GM20000 (cell line): ENCODE data around the gene RIMBP2.

Experiments
- DNase-seq: peaks from one replicate; pipeline ENCODE4 v3.0.0; 2012; ENCODE audit warnings: low spot score
- CTCF ChIP-seq: IDR thresholded peaks from 2 replicates; pipeline ENCODE4 v1.5.1; 2012; ENCODE audit warnings: mild to moderate bottlenecking, control low read depth; ENCODE audit errors: extremely low read depth, missing control alignments

RIMBP2 gene

DNA sequence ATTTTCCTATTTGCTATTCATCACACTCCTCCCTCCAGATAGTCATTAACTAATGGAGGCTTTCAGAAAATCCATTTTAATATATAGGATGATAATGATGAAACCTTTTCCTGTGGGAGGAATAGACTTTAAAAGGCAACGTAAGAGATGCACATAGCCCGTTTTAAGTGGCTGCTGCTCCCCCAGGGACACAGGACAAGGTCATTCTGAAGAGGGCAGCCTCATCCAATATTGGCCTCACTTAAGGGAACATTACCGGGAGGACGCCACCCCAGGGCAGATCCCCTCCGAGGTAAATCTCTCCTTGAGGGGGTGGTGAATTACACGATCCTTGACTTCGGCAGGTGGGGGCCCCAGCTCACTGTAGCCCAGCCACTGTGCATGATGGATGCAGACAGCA lies 246.5 kb downstream of the RIMBP2 start:
- DNase-seq = no peak
- TF ChIP-seq CTCF = no peak

- no peak for TF ChIP-seq CTCF
- DNase-seq = no peak
These were observed 247.3 kb downstream of the RIMBP2 start for GRCh38 chr12:130468700-130469245.

DNA sequence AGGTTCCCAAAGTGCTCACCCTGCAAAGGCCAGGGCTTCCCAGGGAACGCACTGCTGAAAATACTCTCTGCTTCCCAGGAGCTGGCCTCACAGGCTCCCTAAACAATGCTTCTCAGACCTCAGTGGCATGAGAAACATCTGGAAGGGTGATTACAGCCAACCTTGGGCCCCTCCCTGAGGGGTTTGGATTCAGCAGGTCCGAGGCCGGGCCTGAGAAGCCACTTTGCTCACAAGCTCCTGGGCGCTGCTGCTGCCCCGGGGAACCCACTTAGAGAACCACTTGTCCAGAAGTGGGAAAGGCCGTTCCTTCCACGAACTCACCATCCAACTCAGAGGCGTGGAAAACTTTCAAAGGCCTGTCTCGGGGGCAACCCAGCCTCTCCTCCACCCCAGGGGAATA lies 247.9 kb downstream of the RIMBP2 start:
- no peak for TF ChIP-seq CTCF
- no peak for DNase-seq

DNA sequence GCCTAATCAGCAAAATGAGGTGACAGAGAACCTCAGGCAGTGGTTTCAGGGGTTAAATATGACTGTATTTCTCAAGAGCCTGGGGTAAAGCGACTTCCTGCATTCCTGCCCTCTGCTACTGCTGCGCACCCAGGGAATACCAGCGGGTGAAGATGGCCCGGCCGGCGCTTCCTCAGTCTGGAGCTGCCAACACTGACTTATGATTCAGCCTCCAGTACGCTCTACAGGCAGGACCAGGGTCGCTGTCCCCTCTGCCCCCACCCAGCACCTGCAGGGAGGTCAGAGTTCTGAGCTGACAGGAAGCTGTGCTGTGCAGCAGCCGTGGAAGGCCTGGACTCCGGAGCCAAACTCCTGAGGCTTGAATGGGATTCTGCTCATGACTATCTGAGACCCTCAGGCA lies 250.5 kb downstream of the RIMBP2 start:
- no peak for TF ChIP-seq CTCF
- DNase-seq = no peak

DNA sequence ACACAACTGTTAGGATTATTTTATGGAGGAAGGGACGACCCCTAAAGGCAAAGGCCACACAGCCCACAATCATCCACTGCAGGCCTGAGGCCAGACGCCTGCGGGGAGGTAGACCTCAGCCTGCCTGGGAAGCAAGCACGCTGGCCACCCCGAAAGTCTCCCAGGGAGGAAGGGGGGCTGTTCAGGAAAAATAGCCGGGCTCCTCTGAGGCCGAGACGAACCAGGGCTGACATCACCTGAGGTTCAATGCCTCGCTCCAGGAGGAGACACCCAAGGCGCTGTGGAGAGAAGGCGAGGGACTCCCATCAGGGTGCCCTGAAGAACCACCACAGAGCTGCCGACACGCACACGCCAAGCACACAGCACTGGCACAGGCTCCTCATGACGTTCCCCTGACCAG lies 251.1 kb downstream of the RIMBP2 start:
- no peak for TF ChIP-seq CTCF

DNA sequence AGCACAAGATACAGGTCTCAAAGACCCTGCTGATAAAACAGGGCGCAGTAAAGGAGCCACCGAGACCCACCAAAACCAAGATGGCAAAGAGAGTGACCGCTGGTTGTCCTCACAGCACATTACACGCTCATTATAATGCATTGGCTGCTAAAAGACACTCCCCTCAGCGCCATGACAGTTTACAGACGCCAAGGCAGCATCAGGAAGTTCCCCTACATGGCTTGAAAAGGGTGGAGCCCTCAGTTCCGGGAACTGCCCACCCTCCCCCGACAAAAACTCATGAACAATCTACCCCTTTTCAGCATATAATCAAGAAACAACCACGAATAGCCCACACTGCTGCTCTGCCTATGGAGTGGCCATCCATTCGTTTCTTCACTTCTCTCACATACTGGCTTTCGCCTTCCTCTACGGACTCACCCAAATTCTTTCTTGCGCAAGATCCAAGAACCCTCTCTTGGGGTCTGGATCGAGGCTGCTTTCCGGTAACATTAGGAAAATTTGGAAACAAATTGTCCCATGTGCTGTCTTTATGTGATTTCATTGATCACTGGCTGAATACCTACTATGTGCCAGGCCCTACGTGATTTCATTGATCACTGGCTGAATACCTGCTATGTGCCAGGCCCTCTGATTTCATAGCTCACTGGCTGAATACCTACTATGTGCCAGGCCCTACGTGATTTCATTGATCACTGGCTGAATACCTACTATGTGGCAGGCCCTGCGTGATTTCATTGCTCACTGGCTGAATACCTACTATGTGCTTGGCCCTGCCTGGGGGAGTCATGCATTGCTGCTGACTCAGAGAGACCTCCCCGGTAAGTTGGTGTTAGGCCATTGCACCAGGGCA lies 252.1 kb downstream of the RIMBP2 start:
- DNase-seq = no peak

More for the DNA sequence above, 251.1 kb downstream of the RIMBP2 start:
- no peak for DNase-seq

More for the DNA sequence above, 252.1 kb downstream of the RIMBP2 start:
- no peak for TF ChIP-seq CTCF
